Gastroesophageal sphincter (tissue), 3 donors: ENCODE measurements around the gene TRIM8.

Experiments
- CTCF ChIP-seq, 4 experiments: fragments of 200-600 bp in 2 of 4; fragments of 450-650 bp in 2 of 4; sonication (generic) in 1 of 4; IDR thresholded peaks; one replicate each; pipeline ENCODE4 v1.5.1; 2017 to 2019; ENCODE audit warnings: antibody characterized with exemption in 4 of 4, mild to moderate bottlenecking in 2 of 4, moderate library complexity in 2 of 4
- POLR2A ChIP-seq, 2 donors: fragments of 450-650 bp; IDR thresholded peaks; one replicate each; pipeline ENCODE4 v1.6.1; 2017; ENCODE audit warnings: antibody characterized with exemption in 2 of 2, mild to moderate bottlenecking in 2 of 2, moderate library complexity in 1 of 2
- POLR2AphosphoS5 ChIP-seq: sonication (generic); formaldehyde crosslinking; IDR thresholded peaks from one replicate; pipeline ENCODE4 v1.6.1; 2017; ENCODE audit warnings: antibody characterized with exemption

DNA sequence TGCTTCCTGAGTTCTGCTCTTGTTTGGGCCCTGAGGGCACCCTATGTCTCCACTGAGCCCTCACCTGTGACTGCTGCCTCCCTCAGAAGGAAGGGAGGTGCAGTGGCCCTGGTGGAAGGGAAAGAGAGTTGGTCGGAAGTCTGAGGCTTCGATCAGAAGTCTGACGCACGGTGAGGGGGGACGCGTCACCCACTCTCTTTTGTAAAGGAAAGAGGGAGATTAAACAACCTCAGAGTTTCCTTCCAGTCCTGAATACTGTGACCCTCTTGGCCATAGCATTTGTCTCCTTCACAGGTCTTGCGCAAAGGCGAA is 31.4 kb upstream of the TRIM8 start:
- no peak for TF ChIP-seq POLR2A (IDR thresholded peaks at IDR 0.05)
- no peak for TF ChIP-seq POLR2AphosphoS5
- no peak for TF ChIP-seq CTCF (IDR thresholded peaks at IDR 0.05)
